ENCODE results near the gene TP53I11.

TP53I11 gene

DNA sequence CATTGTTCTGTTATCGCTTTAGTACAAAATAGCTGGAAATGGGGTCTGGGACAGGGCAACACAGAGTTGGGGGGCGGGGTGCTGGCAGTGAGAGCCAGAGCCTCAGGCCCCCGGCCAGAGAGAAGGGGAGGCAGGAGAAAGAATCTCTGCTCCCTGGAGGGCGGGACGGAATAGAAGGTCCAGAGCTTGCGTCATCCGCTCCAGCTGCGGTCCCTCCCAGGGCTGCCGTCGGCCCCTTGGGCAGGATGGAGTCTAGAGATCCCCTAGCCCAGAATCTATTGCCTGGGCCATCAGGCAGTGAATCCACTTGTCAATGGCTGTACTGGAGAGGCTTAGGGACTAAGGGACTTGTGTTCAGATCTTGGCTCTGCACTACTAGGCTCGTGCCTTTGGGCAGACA lies 5.0 kb downstream of the TP53I11 start:
- no peak for TF ChIP-seq TCF12 (IDR thresholded peaks at IDR 0.05; ENCODE audit: low read depth)

DNA sequence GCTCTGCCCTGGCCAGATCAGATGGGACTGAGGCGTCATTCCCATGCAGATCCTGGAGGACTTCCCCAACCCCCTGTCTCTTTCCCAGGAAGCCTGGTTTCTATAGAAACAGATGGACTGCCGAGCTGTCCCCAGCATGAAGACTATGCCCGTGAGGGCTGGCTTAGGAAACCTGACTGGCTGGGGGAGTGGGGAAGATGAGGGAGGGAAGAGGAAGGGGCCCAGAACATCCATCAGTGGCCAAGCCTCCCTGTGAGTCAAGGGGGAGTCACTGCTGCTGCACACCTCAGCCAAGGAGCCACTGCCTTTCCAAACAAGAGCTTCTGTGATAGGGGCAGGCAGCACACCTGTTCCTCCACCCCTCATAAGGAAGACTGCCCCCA lies 5.8 kb downstream of the TP53I11 start:
- TF ChIP-seq EP300 (IDR thresholded peaks at IDR 0.05; ENCODE audit: borderline replicate concordance), result no peak

DNA sequence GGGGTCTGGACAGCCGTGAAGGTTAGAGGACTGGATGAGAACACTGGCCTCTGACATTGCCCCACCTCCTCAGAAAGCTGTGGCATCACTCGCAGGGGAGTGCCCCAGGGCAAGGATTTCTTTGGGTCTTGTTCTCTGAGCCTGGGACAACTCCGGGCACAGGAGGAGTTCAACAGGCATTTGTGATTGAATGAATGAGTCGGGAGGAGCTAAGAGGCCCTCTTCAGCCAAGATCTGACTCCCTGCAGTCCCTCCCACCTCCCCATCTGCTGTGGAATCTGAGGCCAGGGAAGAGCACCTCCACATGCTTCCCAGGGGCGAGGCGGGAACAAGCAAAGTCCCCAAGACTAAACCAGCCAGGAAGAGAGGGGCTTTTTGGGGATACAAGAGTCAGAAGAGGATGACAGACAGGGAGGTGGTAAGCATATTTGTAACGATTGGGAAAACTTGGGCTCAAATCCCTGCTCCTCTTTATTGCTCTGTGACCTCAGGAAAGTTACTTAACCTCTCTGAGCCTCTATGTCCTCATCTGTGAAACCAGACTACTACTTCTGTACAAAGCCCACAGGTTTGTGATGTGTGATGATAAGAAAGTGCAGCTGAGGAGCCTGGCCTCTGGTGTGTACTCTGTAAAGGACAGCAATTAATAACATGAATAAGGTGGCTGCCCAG lies 6.4 kb downstream of the TP53I11 start:
- TF ChIP-seq TAF1 (IDR thresholded peaks at IDR 0.05; ENCODE audit: low read depth) (no peak), FOXM1 (IDR thresholded peaks at IDR 0.05; ENCODE audit: borderline replicate concordance, low read depth) (no peak), ZBTB7A (IDR thresholded peaks at IDR 0.05; ENCODE audit: low read depth) (no peak), RAD21 (IDR thresholded peaks at IDR 0.05; ENCODE audit: low read depth) (no peak), CREB1 (IDR thresholded peaks at IDR 0.05; ENCODE audit: low read depth) (no peak), NFIC (IDR thresholded peaks at IDR 0.05) (no peak), CEBPB (IDR thresholded peaks at IDR 0.05) (no peak), TEAD4 (IDR thresholded peaks at IDR 0.05) (no peak), TCF12 (IDR thresholded peaks at IDR 0.05; ENCODE audit: low read depth) (no peak), EP300 (IDR thresholded peaks at IDR 0.05; ENCODE audit: borderline replicate concordance) (no peak), EGR1 (IDR thresholded peaks at IDR 0.05) (no peak), YY1 (IDR thresholded peaks at IDR 0.05; ENCODE audit: low read depth) (no peak)
- TF ChIP-seq, protein P1, sequence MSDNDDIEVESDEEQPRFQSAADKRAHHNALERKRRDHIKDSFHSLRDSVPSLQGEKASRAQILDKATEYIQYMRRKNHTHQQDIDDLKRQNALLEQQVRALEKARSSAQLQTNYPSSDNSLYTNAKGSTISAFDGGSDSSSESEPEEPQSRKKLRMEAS (IDR thresholded peaks at IDR 0.05), result no peak
- TF ChIP-seq, protein P2, sequence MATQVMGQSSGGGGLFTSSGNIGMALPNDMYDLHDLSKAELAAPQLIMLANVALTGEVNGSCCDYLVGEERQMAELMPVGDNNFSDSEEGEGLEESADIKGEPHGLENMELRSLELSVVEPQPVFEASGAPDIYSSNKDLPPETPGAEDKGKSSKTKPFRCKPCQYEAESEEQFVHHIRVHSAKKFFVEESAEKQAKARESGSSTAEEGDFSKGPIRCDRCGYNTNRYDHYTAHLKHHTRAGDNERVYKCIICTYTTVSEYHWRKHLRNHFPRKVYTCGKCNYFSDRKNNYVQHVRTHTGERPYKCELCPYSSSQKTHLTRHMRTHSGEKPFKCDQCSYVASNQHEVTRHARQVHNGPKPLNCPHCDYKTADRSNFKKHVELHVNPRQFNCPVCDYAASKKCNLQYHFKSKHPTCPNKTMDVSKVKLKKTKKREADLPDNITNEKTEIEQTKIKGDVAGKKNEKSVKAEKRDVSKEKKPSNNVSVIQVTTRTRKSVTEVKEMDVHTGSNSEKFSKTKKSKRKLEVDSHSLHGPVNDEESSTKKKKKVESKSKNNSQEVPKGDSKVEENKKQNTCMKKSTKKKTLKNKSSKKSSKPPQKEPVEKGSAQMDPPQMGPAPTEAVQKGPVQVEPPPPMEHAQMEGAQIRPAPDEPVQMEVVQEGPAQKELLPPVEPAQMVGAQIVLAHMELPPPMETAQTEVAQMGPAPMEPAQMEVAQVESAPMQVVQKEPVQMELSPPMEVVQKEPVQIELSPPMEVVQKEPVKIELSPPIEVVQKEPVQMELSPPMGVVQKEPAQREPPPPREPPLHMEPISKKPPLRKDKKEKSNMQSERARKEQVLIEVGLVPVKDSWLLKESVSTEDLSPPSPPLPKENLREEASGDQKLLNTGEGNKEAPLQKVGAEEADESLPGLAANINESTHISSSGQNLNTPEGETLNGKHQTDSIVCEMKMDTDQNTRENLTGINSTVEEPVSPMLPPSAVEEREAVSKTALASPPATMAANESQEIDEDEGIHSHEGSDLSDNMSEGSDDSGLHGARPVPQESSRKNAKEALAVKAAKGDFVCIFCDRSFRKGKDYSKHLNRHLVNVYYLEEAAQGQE (IDR thresholded peaks at IDR 0.05; ENCODE audit: low read depth), result no peak
- TF ChIP-seq, protein P3, sequence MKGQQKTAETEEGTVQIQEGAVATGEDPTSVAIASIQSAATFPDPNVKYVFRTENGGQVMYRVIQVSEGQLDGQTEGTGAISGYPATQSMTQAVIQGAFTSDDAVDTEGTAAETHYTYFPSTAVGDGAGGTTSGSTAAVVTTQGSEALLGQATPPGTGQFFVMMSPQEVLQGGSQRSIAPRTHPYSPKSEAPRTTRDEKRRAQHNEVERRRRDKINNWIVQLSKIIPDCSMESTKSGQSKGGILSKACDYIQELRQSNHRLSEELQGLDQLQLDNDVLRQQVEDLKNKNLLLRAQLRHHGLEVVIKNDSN (IDR thresholded peaks at IDR 0.05), result no peak

DNA sequence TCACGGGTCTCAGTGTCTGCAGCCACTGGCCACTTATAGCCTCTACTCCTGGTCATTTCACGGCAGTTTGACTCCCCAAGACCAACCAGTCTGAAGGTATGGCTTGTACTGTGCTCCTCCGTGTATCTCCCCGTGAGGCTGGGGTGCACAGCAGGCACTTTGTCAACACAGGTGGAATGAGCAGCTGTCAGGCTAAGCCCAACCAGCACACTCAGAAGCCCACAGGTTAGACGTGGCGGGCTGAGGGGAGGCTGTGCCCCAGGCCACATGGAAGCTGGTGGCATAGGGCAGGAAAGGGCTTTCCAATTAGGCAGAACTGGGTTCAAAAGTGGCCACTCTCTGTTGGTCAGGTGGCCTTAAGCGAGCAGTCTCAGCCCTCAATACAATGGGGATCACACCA lies 7.0 kb downstream of the TP53I11 start:
- TF ChIP-seq, protein P1 (IDR thresholded peaks at IDR 0.05), result no peak
- TF ChIP-seq YY1 (IDR thresholded peaks at IDR 0.05; ENCODE audit: low read depth) (no peak), CREB1 (IDR thresholded peaks at IDR 0.05; ENCODE audit: low read depth) (no peak), EP300 (IDR thresholded peaks at IDR 0.05; ENCODE audit: borderline replicate concordance) (no peak), CEBPB (IDR thresholded peaks at IDR 0.05) (no peak), NFIC (IDR thresholded peaks at IDR 0.05) (no peak), TCF12 (IDR thresholded peaks at IDR 0.05; ENCODE audit: low read depth) (no peak), FOXM1 (IDR thresholded peaks at IDR 0.05; ENCODE audit: borderline replicate concordance, low read depth) (no peak), RAD21 (IDR thresholded peaks at IDR 0.05; ENCODE audit: low read depth) (no peak), ZBTB7A (IDR thresholded peaks at IDR 0.05; ENCODE audit: low read depth) (no peak)
- TF ChIP-seq, protein P3 (IDR thresholded peaks at IDR 0.05), result no peak
- TF ChIP-seq, protein P2 (IDR thresholded peaks at IDR 0.05; ENCODE audit: low read depth), result no peak

DNA sequence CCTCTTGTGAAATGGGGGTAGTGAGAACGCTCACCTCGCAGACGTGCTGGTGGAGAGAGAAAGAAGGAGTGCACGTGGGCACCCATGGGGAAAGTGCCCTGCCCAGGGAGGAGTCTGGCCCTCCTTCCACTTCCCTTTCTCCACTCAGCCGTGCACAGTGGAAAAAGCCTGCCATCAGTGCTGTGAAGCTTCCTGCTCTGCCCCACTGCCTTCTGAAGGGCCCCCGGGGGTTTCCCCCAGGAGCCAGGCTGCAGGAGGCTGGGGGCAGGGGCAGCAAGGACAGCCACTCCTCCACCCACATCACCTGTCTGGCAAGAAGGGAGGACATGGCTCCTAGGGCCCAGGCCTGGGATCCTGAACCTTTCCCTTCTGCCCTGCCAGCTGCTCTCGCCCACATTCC lies 7.6 kb downstream of the TP53I11 start:
- TF ChIP-seq RAD21 (IDR thresholded peaks at IDR 0.05; ENCODE audit: low read depth), result no peak
- peak; percentile 72 for TF ChIP-seq TCF12 (IDR thresholded peaks at IDR 0.05; ENCODE audit: low read depth)
- TF ChIP-seq, protein P3 (IDR thresholded peaks at IDR 0.05), result no peak; the same call in 1 of the 2 replicates
- TF ChIP-seq, protein P1 (IDR thresholded peaks at IDR 0.05), result peak; percentile 50; the same call in 1 of the 2 replicates
- no peak; the same call in 1 of the 2 replicates for TF ChIP-seq NFIC (IDR thresholded peaks at IDR 0.05)
- no peak for TF ChIP-seq TEAD4 (IDR thresholded peaks at IDR 0.05)
- peak; percentile 55; the same call in 1 of the 2 replicates for TF ChIP-seq EP300 (IDR thresholded peaks at IDR 0.05; ENCODE audit: borderline replicate concordance)
- TF ChIP-seq FOXM1 (IDR thresholded peaks at IDR 0.05; ENCODE audit: borderline replicate concordance, low read depth), result no peak
- TF ChIP-seq, protein P2 (IDR thresholded peaks at IDR 0.05; ENCODE audit: low read depth), result no peak

All from Ishikawa (cell line).